ENCODE data around the gene ZNF562. TPM values are rescaled to one million over a fixed set of nuclear protein-coding genes. Genes with fewer than 3 reads are reported as not detected.
"Not testable (repeated sequence)": the region's sequence is repeated elsewhere in the genome, so short reads cannot be mapped to it uniquely, and the experiment has no call there.

Gene ZNF562
- total RNA-seq, 1 experiment from 2014 or later, result 8.9 TPM

DNA sequence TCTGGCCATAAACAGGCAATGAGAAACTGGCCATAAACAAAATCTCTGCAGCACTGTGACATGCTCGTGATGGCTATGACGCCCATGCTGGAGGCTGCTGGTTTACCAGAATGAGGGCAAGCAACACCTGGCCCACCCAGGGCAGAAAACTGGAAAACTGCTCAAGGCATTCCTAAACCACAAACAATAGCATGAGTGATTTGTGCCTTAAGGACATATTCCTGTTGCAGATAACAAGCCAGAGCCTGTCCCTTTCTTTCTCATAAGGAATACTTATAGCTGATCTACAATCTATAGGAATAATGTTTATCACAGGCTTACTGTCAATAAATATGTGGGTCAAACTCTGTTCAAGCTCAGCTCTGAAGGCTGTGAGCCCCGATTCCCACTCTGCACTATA lies 23.4 kb downstream of the ZNF562 start:
- DNase-seq (ENCODE audit: low read depth); in situ Hi-C loops (cut with HindIII; ENCODE audit: low pct_unique_long_range_greater_than_20kb, low sequenced_read_pairs): not testable (repeated sequence)

DNA sequence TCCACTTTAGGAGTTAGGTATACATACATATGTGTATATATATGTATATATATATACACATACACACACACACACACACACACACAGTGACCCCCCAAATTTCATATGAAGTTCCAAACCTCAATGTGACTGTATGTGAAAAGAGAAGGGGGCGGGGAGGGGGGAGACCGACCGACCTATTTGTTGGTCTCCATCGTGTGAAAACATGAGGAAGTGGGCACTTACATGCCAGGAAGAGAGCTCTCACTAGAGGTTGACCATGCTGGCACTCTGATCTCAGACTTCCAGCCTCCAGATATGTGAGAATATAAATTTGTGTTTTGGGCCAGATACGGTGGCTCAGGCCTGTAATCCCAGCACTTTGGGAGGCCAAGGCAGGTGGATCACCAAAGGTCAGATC lies 24.6 kb downstream of the ZNF562 start:
- DNase-seq (ENCODE audit: low read depth), result no peak
- in situ Hi-C loops (cut with HindIII; ENCODE audit: low pct_unique_long_range_greater_than_20kb, low sequenced_read_pairs), result no loop called here

DNA sequence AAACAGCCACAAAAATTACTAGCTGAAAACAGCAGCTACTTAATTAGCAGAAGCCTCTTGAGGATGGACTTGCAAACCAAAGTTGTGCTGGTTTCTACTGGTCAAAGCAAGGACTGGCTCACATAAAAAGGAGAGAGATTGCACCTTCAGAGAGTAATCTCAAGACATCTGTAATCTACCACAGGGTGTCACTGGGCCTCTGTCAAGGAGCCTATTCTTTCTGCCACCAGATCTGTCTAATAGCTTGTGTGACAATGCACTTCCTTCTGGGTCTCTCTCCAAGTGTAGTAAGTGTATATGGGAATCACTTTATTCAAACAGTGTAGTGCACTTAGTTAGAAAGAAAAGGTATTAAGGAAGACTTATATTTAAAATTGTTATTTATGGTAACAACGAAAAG lies 29.4 kb downstream of the ZNF562 start:
- in situ Hi-C loops (cut with HindIII; ENCODE audit: low pct_unique_long_range_greater_than_20kb, low sequenced_read_pairs), result no loop called here
- no peak for DNase-seq (ENCODE audit: low read depth)

DNA sequence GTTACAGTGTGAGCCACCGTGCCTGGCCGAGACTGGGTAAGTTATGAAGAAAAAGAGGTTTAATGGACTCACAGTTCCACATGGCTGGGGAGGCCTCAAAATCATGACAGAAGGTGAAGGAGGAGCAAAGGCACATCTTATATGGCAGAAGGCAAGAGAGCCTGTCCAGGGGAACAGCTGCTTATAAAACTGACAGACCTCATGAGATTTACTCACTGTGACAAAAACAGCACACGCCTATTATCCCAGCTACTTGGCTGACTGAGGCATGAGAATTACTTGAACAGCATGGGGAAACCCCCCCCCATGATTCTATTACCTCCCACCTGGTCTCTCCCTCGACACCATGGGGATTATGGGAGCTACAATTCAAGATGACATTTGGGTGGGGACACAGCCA lies 30.4 kb downstream of the ZNF562 start:
- no peak for DNase-seq (ENCODE audit: low read depth)
- in situ Hi-C loops (cut with HindIII; ENCODE audit: low pct_unique_long_range_greater_than_20kb, low sequenced_read_pairs), result no loop called here

DNA sequence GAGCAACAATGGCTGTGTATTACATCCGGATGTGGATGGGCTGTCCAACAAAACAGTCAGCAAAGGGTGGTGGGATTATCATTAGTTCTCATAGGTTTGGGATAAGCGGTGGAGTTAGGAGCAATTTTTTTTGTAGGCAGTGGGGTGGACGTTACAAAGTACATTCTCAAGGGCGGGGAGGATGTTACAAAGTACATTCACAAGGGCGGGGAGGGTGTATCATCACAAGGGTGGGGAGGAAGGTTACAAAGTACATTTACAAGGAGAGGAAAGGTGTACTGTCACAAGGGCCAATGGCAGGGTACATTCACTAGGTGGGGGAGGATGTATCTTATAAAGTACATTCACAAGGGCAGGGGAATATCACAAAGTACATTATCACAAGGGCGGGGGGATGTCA lies 33.1 kb downstream of the ZNF562 start:
- DNase-seq (ENCODE audit: low read depth), result no peak
- in situ Hi-C loops (cut with HindIII; ENCODE audit: low pct_unique_long_range_greater_than_20kb, low sequenced_read_pairs), result no loop called here

DNA sequence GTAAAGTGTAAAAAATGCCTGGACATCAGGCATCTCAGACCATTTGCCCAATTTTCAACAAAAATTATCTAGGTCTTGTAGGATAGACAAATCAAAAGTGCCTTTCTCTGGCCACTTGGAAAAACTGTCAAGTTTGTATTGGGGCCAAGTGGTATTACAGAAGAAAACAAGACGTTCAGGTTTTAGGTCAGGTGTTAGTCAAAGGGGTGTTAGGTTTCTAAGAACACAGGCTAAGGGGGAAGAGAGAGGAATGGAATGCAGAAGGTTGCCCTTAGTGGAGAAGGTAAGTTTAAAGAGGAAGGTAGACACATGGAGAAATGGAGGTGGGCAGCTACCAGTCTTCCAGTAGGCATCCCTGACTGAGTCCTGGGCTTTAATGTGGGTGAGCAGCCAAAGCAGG lies 33.9 kb downstream of the ZNF562 start:
- in situ Hi-C loops (cut with HindIII; ENCODE audit: low pct_unique_long_range_greater_than_20kb, low sequenced_read_pairs), result no loop called here

DNA sequence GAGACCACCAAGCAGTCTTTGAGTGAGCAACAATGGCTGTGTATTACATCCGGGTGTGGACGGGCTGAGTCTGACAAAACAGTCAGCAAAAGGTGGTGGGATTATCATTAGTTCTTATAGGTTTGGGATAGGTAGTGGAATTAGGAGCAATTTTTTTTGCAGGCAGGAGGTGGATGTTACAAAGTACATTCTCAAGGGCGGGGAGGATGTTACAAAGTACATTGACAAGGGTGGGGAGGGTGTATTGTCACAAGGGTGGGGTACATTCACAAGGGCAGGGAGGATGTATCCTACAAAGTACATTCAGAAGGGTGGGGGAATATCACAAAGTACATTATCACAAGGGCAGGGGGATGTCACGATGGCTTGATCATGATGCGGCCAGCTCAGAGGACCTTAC lies 38.9 kb downstream of the ZNF562 start:
- in situ Hi-C loops (cut with HindIII; ENCODE audit: low pct_unique_long_range_greater_than_20kb, low sequenced_read_pairs), result no loop called here

More for the DNA sequence above, 33.9 kb downstream of the ZNF562 start:
- no peak for DNase-seq (ENCODE audit: low read depth)

DNA sequence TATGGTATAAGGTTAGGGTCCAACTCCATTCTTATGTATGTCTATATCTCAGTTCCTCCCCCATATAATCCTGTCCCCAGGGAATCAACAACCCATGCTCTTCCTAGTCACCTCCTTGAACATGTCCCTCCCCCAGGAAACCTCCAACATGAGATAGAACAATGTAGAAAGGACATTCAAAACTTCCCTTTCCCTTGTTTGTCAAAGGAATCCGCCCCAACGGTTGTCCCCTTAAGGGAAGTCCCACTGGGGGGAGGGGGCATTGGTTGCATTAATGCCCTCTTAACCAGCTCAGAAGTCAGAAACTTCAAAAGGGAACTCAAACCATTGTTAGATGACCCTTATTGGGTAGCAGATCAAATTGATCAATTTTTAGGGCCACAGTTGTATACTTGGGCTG lies 47.0 kb downstream of the ZNF562 start:
- no peak for DNase-seq (ENCODE audit: low read depth)
- in situ Hi-C loops (cut with HindIII; ENCODE audit: low pct_unique_long_range_greater_than_20kb, low sequenced_read_pairs), result no loop called here

More for the DNA sequence above, 38.9 kb downstream of the ZNF562 start:
- no peak for DNase-seq (ENCODE audit: low read depth)

DNA sequence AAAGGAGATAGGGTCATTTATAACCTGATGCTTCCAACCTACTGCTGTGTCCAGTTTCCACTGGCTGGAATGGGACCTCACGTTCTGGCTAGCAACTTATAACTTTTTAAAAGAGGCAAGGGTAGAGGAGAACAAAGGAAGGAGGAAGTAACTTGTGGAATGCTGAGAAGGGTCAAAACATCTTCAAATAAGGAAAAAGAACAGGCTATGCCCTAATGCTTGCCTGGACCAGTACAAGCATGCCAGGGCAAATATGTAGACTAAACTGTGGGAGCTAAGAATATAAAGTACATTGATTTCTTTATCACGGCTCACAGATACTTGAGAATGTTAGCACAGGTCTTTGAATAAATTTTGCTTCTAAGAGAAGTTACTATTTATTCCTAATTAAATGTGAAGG lies 52.4 kb downstream of the ZNF562 start:
- in situ Hi-C loops (cut with HindIII; ENCODE audit: low pct_unique_long_range_greater_than_20kb, low sequenced_read_pairs), result no loop called here
- no peak for DNase-seq (ENCODE audit: low read depth)

DNA sequence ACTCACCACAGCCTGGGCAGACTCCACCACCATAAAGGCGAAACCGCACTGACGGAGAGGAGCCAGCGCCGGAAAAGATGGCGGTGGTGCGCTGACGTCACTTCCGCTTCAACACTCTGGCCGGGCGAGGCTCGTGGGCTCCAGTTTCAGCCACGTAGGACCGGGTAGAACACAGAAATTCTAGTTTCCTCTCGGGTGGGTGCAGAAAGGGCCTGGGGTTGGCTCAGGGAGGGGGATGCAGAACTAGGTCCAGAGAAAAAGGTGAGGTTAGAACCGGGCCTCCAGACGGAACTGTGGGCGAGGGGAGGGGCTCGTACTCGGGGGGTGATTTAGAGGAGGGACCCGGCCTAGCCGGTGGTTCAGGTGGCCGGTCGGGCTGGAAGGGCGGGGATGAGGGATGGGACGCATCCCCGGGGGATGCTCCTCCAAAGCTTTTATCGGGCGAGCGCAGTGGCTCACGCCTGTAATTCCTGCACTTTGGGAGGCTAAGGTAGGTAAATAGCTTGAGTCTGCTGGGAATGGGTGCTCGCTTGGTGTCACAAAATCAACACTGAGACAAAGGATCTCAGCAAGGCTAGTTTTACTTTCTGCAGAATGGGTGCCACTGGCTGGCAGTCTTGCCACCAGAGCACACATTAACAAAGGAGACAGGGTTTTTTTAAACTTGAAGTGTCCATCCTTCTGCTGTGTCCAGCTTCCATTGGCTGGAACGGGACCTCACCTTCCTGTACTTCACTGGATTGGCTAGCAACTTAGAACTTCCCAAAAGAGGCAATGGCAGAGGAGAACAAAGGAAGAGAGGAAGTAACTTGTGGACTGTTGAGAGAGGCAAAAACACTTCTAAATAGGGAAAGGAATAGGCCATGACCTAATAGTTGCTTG lies 53.5 kb downstream of the ZNF562 start, which contains the start of gene ZNF561:
Gene ZNF561, minus strand, starts transcription at position 77 of the 882 bp plus-strand sequence. CDS start 1,776 bp downstream, outside the sequence.
- peak; percentile 80 for DNase-seq (ENCODE audit: low read depth)
- in situ Hi-C loops (cut with HindIII; ENCODE audit: low pct_unique_long_range_greater_than_20kb, low sequenced_read_pairs), result no loop called here

DNA sequence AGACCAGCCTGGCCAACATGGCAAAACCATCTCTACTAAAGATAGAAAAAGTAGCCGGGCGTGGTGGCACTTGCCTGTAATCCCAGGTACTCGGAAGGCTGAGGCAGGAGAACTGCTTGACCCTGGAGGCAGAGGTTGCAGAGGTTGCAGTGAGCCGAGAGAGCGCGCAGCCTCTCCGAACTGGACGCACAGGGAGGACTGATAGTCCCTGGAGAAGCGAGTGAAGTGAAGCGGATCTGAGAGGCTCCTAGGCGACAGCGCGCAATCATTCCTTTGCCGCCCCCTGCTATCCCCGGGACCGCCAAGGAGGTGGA lies 54.1 kb downstream of the ZNF562 start:
- in situ Hi-C loops (cut with HindIII; ENCODE audit: low pct_unique_long_range_greater_than_20kb, low sequenced_read_pairs), result no loop called here
- no peak for DNase-seq (ENCODE audit: low read depth)

DNA sequence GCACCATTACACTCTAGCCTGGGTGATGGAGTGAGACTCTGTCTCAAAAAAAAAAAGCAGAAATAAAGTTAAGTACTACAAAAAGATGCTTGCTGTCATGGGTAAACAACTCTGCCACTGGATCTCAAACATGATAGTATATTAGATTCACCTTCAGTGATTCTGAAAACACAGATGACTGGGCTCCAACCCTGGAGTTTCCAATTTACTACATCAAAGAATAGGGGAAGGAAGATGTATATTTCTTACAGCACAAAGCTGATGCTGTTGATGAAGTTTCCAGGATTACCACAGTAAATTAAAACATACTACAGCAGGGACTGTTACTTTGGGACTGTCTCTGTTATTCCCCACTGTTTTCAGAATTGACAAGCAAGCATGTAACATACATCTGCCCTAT lies 59.1 kb downstream of the ZNF562 start:
- no peak for DNase-seq (ENCODE audit: low read depth)
- in situ Hi-C loops (cut with HindIII; ENCODE audit: low pct_unique_long_range_greater_than_20kb, low sequenced_read_pairs), result no loop called here

DNA sequence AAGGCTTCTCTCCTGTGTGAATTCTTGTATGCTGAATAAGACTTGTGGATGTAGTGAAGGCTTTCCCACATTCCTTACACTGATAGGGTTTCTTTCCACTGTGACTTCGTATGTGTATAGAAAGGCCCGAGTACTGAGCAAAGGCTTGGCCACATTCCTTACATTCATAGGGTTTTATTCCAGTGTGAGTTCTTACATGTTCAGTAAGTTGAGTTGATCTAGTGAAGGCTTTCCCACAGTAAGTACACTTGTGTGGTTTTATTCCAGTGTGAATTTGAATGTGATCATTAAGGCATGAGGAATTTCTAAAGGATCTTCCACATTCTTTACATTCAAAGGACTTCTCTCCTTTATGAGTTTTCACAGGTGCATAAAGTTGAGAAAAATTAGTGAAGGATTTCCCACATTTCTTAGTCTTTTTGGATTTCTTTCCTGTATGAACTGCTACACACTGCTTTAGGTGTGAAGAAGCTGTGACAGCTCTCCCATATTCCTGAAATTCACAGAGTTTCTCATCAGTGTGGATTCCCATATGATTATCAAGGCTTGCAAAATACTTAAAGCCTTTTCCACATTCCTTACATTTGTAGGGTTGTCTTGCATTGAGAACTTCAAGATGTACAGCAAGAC lies 64.3 kb downstream of the ZNF562 start:
- no peak for DNase-seq (ENCODE audit: low read depth)
- in situ Hi-C loops (cut with HindIII; ENCODE audit: low pct_unique_long_range_greater_than_20kb, low sequenced_read_pairs), result no loop called here

DNA sequence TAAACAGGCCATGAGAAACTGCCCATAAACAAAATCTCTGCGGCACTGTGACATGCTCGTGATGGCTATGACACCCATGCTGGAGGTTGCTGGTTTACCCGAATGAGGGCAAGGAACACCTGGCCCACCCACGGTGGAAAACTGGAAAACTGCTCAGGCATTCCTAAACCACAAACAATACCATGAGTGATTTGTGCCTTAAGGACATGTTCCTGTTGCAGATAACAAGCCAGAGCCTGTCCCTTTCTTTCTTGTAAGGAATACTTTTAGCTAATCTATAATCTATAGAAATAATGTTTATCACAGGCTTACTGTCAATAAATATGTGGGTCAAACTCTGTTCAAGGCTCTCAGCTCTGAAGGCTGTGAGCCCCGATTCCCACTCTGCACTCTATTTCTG lies 66.0 kb downstream of the ZNF562 start:
- in situ Hi-C loops (cut with HindIII; ENCODE audit: low pct_unique_long_range_greater_than_20kb, low sequenced_read_pairs), result no loop called here
- no peak for DNase-seq (ENCODE audit: low read depth)

DNA sequence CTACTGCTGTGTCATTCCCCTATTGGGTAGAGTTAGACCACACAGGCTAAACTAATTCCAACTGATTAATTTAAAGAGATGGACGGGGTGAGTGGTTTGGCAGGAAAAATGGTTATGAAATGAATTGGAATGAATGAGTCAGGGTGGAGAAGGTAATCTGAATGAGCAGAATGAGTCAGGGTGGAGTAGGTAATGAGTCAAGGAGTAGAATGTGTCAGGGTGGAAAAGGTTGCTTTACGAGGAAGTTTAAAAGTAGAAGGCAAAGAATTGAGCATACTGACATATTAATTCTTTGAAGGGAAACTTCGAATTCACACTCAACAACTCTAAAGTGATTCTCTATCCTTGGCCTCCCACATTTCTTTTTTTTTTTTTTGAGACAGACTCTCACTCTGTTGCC lies 77.9 kb downstream of the ZNF562 start:
- no peak for DNase-seq (ENCODE audit: low read depth)
- in situ Hi-C loops (cut with HindIII; ENCODE audit: low pct_unique_long_range_greater_than_20kb, low sequenced_read_pairs), result no loop called here

Other genes with a start within 250 kb of the ZNF562 start
- gene ZNF266, start 239.5 kb downstream of the ZNF562 start, total RNA-seq (2014; rRNA removed; shearing (Covaris generic); ENCODE audit: low replicate concordance), result 5.4 and 6.9 TPM in 2 replicates
- not detected in 2 replicates for gene ZNF560, start 176.5 kb downstream of the ZNF562 start, total RNA-seq (2014; rRNA removed; shearing (Covaris generic); ENCODE audit: low replicate concordance)
- gene ZNF426, start 136.5 kb downstream of the ZNF562 start, total RNA-seq (2014; rRNA removed; shearing (Covaris generic); ENCODE audit: low replicate concordance), result 0.14 TPM in 1 of 2 replicates, not detected in the other
- gene ZNF121, start 90.6 kb downstream of the ZNF562 start, total RNA-seq (2014; rRNA removed; shearing (Covaris generic); ENCODE audit: low replicate concordance), result 7.4 and 13.3 TPM in 2 replicates
- gene ZNF561, start 53.9 kb downstream of the ZNF562 start, total RNA-seq (2014; rRNA removed; shearing (Covaris generic); ENCODE audit: low replicate concordance), result 7.4 and 9.9 TPM in 2 replicates
- 3.8 and 33.3 TPM in 2 replicates for gene ZNF846, start 93.6 kb upstream of the ZNF562 start, total RNA-seq (2014; rRNA removed; shearing (Covaris generic); ENCODE audit: low replicate concordance)
- gene FBXL12, start 144.0 kb upstream of the ZNF562 start, total RNA-seq (2014; rRNA removed; shearing (Covaris generic); ENCODE audit: low replicate concordance), result 8.3 and 15.5 TPM in 2 replicates
- gene UBL5, start 152.8 kb upstream of the ZNF562 start, total RNA-seq (2014; rRNA removed; shearing (Covaris generic); ENCODE audit: low replicate concordance), result 255 and 266 TPM in 2 replicates
- gene PIN1, start 160.2 kb upstream of the ZNF562 start, total RNA-seq (2014; rRNA removed; shearing (Covaris generic); ENCODE audit: low replicate concordance), result 114 and 145 TPM in 2 replicates